ENCODE measurements around the gene DEFB131B. TPM values are rescaled to one million over a fixed set of nuclear protein-coding genes. Genes with fewer than 3 reads are reported as not detected.
"Not testable (repeated sequence)": the region's sequence is repeated elsewhere in the genome, so short reads cannot be mapped to it uniquely, and the experiment has no call there.

Gene DEFB131B
- total and polyA plus RNA-seq, 7 experiments from 2014 or later: not detected

DNA sequence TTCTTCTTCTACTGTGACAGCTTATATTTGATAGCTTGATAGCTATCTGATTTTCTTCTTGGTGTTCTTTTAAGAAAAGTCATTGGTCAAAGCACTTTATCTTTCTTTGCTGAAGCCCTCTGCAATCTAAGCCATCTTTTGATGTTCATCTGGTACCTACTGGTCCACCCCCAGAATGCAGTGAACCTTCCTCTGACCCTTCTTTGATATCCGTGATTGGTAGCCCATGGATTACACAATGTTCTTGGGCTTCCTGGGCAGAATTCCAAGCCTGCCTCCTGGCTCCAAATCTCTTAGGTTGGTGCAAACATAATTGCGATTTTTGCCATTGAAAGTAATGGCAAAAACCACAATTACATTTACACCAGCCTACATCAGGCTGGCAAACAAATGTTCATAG lies 2.0 kb upstream of the DEFB131B start:
- H3K36me3 ChIP-seq (ENCODE audit: control insufficient read depth in 2 of 3, insufficient read depth in 3 of 3, low read length in 3 of 3); CTCF ChIA-PET; POLR2A ChIA-PET; H3K27me3 ChIP-seq (ENCODE audit: control insufficient read depth in 2 of 2, insufficient read depth in 2 of 2, low read length in 2 of 2); H3K27ac ChIP-seq (ENCODE audit: low read depth, low read length); H3K9me3 Mint-ChIP-seq; intact Hi-C loops (cut with micrococcal nuclease); H3K4me1 Mint-ChIP-seq; H3K27me3 Mint-ChIP-seq; H3K4me1 ChIP-seq (ENCODE audit: control insufficient read depth in 2 of 2, insufficient read depth in 2 of 2, low read length in 2 of 2); H3K9me3 ChIP-seq (ENCODE audit: control insufficient read depth in 2 of 3, low read length in 3 of 3); DNase-seq; ATAC-seq; H3K4me3 ChIP-seq (ENCODE audit: low read length); H3K27ac Mint-ChIP-seq; H3K4me3 Mint-ChIP-seq: not testable (repeated sequence)
- peaks cover 5 to 49% (median 18%) of the 10 kb centered on the region in 5 donors for H3K36me3 Mint-ChIP-seq

DNA sequence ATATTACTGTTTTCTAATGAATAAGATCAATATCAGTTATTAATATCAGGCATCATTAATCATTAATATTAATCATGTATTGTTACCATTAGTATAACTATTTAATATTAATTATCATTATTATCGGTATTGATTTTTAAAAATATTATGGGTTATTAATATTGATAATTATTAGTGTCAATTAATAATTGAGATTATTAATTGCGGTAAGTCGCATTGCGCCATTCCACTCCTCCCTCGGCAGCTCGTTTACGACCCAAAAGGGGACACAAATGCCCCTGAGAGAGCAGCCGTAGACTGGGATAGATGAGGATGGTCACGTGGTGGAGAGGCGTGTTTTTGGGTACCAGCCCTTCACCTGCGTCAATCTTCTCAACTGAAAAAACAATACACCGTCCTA lies 7.6 kb downstream of the DEFB131B start:
- H3K9me3 ChIP-seq (ENCODE audit: control insufficient read depth in 2 of 3, low read length in 3 of 3); intact Hi-C loops (cut with micrococcal nuclease); CTCF ChIA-PET; H3K4me3 ChIP-seq (ENCODE audit: low read length); DNase-seq; H3K9me3 Mint-ChIP-seq; H3K4me1 Mint-ChIP-seq; H3K4me1 ChIP-seq (ENCODE audit: control insufficient read depth in 2 of 2, insufficient read depth in 2 of 2, low read length in 2 of 2); H3K27ac ChIP-seq (ENCODE audit: low read depth, low read length); H3K27me3 ChIP-seq (ENCODE audit: control insufficient read depth in 2 of 2, insufficient read depth in 2 of 2, low read length in 2 of 2); H3K36me3 ChIP-seq (ENCODE audit: control insufficient read depth in 2 of 3, insufficient read depth in 3 of 3, low read length in 3 of 3); ATAC-seq; H3K4me3 Mint-ChIP-seq; POLR2A ChIA-PET; H3K27ac Mint-ChIP-seq; H3K27me3 Mint-ChIP-seq: not testable (repeated sequence)
- H3K36me3 Mint-ChIP-seq: peaks cover 0 to 23% (median 7%) of the 10 kb centered on the region in 5 donors

DNA sequence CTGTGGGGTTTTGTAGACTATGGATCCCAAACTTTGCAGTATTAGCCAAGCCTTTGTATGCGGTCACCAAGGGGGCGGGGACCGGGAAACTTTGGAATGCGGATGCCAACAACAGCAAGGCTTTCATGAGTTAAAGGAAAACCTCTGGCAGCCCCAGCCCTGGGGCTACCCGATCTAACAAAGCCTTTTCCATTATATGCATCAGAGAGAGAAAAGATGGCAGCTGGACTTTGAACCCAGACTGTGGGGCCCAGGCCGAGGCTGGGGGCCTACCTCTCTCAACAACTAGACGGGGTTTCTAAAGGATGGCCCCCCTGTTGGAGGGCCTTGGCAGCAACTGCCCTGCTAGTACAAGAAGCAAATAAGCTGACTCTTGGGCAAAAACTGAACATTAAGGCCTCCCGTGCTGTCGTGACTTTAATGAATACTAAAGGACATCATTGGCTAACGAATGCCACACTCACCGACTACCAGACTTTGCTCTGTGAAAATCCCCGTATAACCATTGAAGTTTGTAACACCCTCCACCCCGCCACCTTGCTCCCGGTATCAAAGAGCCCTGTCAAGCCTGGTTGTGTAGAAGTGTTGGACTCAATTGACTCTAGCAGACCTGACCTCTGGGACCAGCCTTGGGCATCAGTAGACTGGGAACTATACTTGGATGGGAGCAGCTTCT lies 10.2 kb downstream of the DEFB131B start:
- H3K27ac Mint-ChIP-seq; H3K4me3 ChIP-seq (ENCODE audit: low read length); CTCF ChIA-PET; H3K27ac ChIP-seq (ENCODE audit: low read depth, low read length); H3K4me1 Mint-ChIP-seq; H3K4me1 ChIP-seq (ENCODE audit: control insufficient read depth in 2 of 2, insufficient read depth in 2 of 2, low read length in 2 of 2); H3K9me3 Mint-ChIP-seq; H3K27me3 ChIP-seq (ENCODE audit: control insufficient read depth in 2 of 2, insufficient read depth in 2 of 2, low read length in 2 of 2); H3K36me3 ChIP-seq (ENCODE audit: control insufficient read depth in 2 of 3, insufficient read depth in 3 of 3, low read length in 3 of 3); H3K4me3 Mint-ChIP-seq; H3K9me3 ChIP-seq (ENCODE audit: control insufficient read depth in 2 of 3, low read length in 3 of 3); POLR2A ChIA-PET; ATAC-seq; H3K27me3 Mint-ChIP-seq; DNase-seq; intact Hi-C loops (cut with micrococcal nuclease): not testable (repeated sequence)
- H3K36me3 Mint-ChIP-seq: peaks cover under 1 to 20% (median 4%) of the 10 kb centered on the region in 5 donors

DNA sequence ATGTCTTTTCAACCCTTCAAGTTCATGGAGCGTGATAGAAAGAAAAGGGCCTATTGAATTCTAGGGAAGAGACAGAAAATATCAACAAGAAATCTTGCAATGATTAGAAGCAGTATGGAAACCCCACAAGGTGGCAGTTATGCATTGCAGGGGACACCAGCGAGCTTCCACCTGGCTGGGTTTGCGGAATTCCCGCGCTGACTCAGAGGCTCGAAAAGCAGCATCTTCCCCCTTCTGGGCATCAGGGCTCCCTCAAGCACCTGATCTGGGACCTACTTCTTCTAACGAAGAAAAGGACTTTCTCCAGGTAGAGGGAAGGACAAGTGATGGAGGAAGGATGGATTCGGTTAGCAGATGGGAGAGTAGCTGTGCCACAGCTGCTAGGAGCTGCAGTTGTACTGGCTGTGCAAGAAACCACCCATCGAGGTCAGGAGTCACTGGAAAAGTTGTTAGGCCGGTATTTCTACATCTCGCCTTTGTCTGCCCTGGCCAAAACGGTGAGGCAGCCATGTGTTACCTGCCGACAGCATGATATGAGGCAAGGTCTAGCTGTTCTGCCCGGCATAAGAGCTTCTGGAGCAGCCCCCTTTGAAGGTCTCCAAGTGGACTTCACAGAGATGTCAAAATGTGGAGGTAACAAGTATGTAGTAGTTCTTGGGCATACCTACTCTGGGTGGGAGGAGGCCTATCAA lies 11.1 kb downstream of the DEFB131B start:
- H3K4me1 ChIP-seq (ENCODE audit: control insufficient read depth in 2 of 2, insufficient read depth in 2 of 2, low read length in 2 of 2); H3K9me3 ChIP-seq (ENCODE audit: control insufficient read depth in 2 of 3, low read length in 3 of 3); H3K27me3 ChIP-seq (ENCODE audit: control insufficient read depth in 2 of 2, insufficient read depth in 2 of 2, low read length in 2 of 2); DNase-seq; H3K4me1 Mint-ChIP-seq; intact Hi-C loops (cut with micrococcal nuclease); CTCF ChIA-PET; POLR2A ChIA-PET; H3K36me3 ChIP-seq (ENCODE audit: control insufficient read depth in 2 of 3, insufficient read depth in 3 of 3, low read length in 3 of 3); ATAC-seq; H3K27me3 Mint-ChIP-seq; H3K4me3 ChIP-seq (ENCODE audit: low read length); H3K27ac ChIP-seq (ENCODE audit: low read depth, low read length); H3K4me3 Mint-ChIP-seq; H3K27ac Mint-ChIP-seq: not testable (repeated sequence)
- Mint-ChIP-seq H3K9me3 (peaks cover 0 to 14% (median 0%) of the 10 kb centered on the region in 11 donors), H3K36me3 (peaks cover 2 to 20% (median 10%) of the 10 kb centered on the region in 5 donors)

DNA sequence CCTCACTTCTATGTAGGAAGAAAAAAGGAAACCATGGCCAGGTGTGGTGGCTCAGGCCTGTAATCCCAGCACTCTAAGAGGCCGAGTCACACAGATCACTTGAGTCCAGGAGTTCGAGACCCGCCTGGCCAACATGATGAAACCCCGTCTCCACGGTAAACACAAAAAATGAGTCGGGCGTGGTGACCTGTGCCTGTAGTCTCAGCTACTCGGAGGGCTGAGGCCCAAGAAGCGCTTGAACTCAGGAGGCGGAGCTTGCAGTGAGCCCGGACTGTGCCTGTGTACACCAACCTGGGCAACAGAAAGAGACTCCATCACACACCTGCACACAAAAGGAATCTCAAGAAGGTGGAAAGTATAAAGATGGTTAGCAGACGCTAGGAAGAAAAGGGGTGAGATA lies 17.7 kb downstream of the DEFB131B start:
- ChIA-PET POLR2A (no interaction called here), CTCF (no interaction called here)
- no peaks in the 10 kb centered on the region for H3K9me3 ChIP-seq (ENCODE audit: control insufficient read depth in 2 of 3, low read length in 3 of 3)
- intact Hi-C loops (cut with micrococcal nuclease): no loop called here
- Mint-ChIP-seq H3K4me3 (no peak overlapping the region), H3K27ac (no peak overlapping the region), H3K36me3 (peaks cover 7 to 40% (median 30%) of the 10 kb centered on the region in 5 donors), H3K9me3 (peaks cover 0 to 14% (median 0%) of the 10 kb centered on the region in 11 donors), H3K27me3 (no peaks in the 10 kb centered on the region), H3K4me1 (peaks cover 0 to 4% (median 0%) of the 10 kb centered on the region in 7 donors)
- DNase-seq (no peak), ATAC-seq (no peak)
- no peak overlapping the region for H3K27ac ChIP-seq (ENCODE audit: low read depth, low read length)
- no peak overlapping the region for H3K4me3 ChIP-seq (ENCODE audit: low read length)
- no peaks in the 10 kb centered on the region for H3K4me1 ChIP-seq (ENCODE audit: control insufficient read depth in 2 of 2, insufficient read depth in 2 of 2, low read length in 2 of 2)
- H3K27me3 ChIP-seq (ENCODE audit: control insufficient read depth in 2 of 2, insufficient read depth in 2 of 2, low read length in 2 of 2): no peaks in the 10 kb centered on the region
- no peaks in the 10 kb centered on the region for H3K36me3 ChIP-seq (ENCODE audit: control insufficient read depth in 2 of 3, insufficient read depth in 3 of 3, low read length in 3 of 3)

DNA sequence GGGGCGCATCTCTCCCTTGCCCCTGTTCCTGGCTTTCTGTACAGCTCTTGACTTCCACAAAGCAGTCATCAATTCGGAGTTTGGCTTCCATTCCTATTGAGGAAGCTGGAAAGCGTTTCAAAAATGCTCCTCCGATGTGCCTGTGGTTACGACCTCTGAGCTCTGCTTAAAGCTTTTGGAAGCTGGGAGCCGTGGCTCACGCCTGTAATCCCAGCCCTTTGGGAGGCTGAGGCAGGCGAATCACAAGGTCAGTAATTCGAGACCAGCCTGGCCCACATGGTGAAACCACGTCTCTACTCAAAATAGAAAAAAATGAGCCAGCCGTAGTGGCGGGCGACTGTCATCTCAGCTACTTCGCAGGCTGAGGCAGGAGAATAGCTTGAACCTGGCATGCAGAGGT lies 22.9 kb downstream of the DEFB131B start:
- H3K27ac ChIP-seq (ENCODE audit: low read depth, low read length); H3K9me3 ChIP-seq (ENCODE audit: control insufficient read depth in 2 of 3, low read length in 3 of 3); H3K27ac Mint-ChIP-seq; DNase-seq; H3K27me3 ChIP-seq (ENCODE audit: control insufficient read depth in 2 of 2, insufficient read depth in 2 of 2, low read length in 2 of 2); H3K4me3 Mint-ChIP-seq; POLR2A ChIA-PET; intact Hi-C loops (cut with micrococcal nuclease); H3K27me3 Mint-ChIP-seq; CTCF ChIA-PET; H3K4me3 ChIP-seq (ENCODE audit: low read length); H3K9me3 Mint-ChIP-seq; H3K36me3 ChIP-seq (ENCODE audit: control insufficient read depth in 2 of 3, insufficient read depth in 3 of 3, low read length in 3 of 3); H3K4me1 Mint-ChIP-seq; ATAC-seq; H3K4me1 ChIP-seq (ENCODE audit: control insufficient read depth in 2 of 2, insufficient read depth in 2 of 2, low read length in 2 of 2): not testable (repeated sequence)
- peaks cover 5 to 48% (median 26%) of the 10 kb centered on the region in 5 donors for H3K36me3 Mint-ChIP-seq

DNA sequence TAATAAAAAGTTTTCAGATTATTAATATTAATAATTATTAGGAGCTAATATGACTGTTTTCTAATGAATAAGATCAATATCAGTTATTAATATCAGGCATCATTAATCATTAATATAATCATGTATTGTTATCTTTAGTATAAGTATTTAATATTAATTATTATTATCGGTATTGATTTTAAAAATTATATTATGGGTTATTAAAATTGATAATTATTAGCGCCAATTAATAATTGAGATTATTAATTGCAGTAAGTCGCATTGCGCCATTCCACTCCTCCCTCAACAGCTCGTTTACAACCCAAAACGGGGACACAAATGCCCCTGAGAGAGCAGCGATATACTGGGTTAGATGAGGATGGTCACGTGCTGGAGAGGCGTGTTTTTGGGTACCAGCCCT lies 30.0 kb downstream of the DEFB131B start:
- no peaks in the 10 kb centered on the region for H3K9me3 ChIP-seq (ENCODE audit: control insufficient read depth in 2 of 3, low read length in 3 of 3)
- Mint-ChIP-seq H3K36me3 (peaks cover 8 to 58% (median 30%) of the 10 kb centered on the region in 5 donors), H3K4me3 (no peak overlapping the region), H3K9me3 (no peaks in the 10 kb centered on the region), H3K4me1 (peaks cover 0 to 12% (median 0%) of the 10 kb centered on the region in 7 donors), H3K27ac (no peak overlapping the region), H3K27me3 (no peaks in the 10 kb centered on the region)
- H3K36me3 ChIP-seq (ENCODE audit: control insufficient read depth in 2 of 3, insufficient read depth in 3 of 3, low read length in 3 of 3): peaks cover 0 to 8% (median 5%) of the 10 kb centered on the region in 3 experiments
- no peak overlapping the region for H3K27ac ChIP-seq (ENCODE audit: low read depth, low read length)
- CTCF ChIA-PET: no interaction called here
- POLR2A ChIA-PET: no interaction called here
- H3K4me3 ChIP-seq (ENCODE audit: low read length): no peak overlapping the region
- intact Hi-C loops (cut with micrococcal nuclease): no loop called here
- ATAC-seq (no peak), DNase-seq (no peak)
- no peaks in the 10 kb centered on the region for H3K4me1 ChIP-seq (ENCODE audit: control insufficient read depth in 2 of 2, insufficient read depth in 2 of 2, low read length in 2 of 2)
- no peaks in the 10 kb centered on the region for H3K27me3 ChIP-seq (ENCODE audit: control insufficient read depth in 2 of 2, insufficient read depth in 2 of 2, low read length in 2 of 2)

All from naive thymus-derived CD4-positive, alpha-beta T cell (primary cell).